H1 (cell line): Measurements from ENCODE around the gene TPSB2. TPM values are rescaled to one million over a fixed set of nuclear protein-coding genes. Genes with fewer than 3 reads are reported as not detected.

Experiments
- CTCF ChIA-PET: fragments of 300-600 bp; sonication (Branson Sonifier 250); formaldehyde crosslinking; loops from one replicate; lab custom pipeline; 2021; ENCODE audit not compliant: partially characterized antibody; lab: Charles Lee
- POLR2A ChIA-PET: fragments of 300-600 bp; sonication (Branson Sonifier 250); formaldehyde crosslinking; loops from one replicate; lab custom pipeline; 2021; ENCODE audit warnings: inconsistent platforms; ENCODE audit not compliant: partially characterized antibody; lab: Charles Lee
- DNase-seq, 2 experiments: peaks; one replicate each; pipeline versions ENCODE4 v3.0.0 to v3.0.0-alpha.2; 2010 to 2022; ENCODE audit warnings: low spot score in 2 of 2, low read depth in 1 of 2, mixed read lengths in 1 of 2
- FAIRE-seq: peaks from 2 replicates; lab custom pipeline; 2011; peaks lifted over from hg19 to GRCh38; lab: Jason Lieb, UNC
- H2AFZ ChIP-seq: 2 replicates; pipeline ENCODE4 v1.8.1; 2012; ENCODE audit warnings: low read length, inconsistent platforms
- H2AK5ac ChIP-seq: 2 replicates; pipeline ENCODE4 v1.6.1; 2013; ENCODE audit warnings: low read depth, low read length
- H2BK120ac ChIP-seq: replicated peaks from 2 replicates; pipeline ENCODE3; 2013; ENCODE audit warnings: low read depth, low read length, inconsistent platforms
- H2BK12ac ChIP-seq: 2 replicates; pipeline ENCODE4 v1.6.1; 2013; ENCODE audit warnings: low read depth, low read length
- H2BK15ac ChIP-seq: 2 replicates; pipeline ENCODE4 v1.6.1; 2013; ENCODE audit warnings: low read length
- H2BK20ac ChIP-seq: 2 replicates; pipeline ENCODE4 v1.6.1; 2013; ENCODE audit warnings: low read length
- H2BK5ac ChIP-seq: 2 replicates; pipeline ENCODE4 v1.6.1; 2013; ENCODE audit warnings: low read depth, low read length
- H3K14ac ChIP-seq: 2 replicates; pipeline ENCODE4 v1.6.1; 2013; ENCODE audit warnings: inconsistent platforms; ENCODE audit not compliant: insufficient read length
- H3K18ac ChIP-seq: 2 replicates; pipeline ENCODE4 v1.6.1; 2013; ENCODE audit warnings: low read length; ENCODE audit errors: extremely low read depth
- H3K23ac ChIP-seq: 2 replicates; pipeline ENCODE4 v1.6.1; 2013; ENCODE audit warnings: inconsistent platforms; ENCODE audit not compliant: insufficient read length
- H3K23me2 ChIP-seq: 2 replicates; pipeline ENCODE4 v1.6.1; 2013; ENCODE audit warnings: low read depth, low read length
- H3K27ac ChIP-seq: 2 replicates; pipeline ENCODE4 v1.6.1; 2011; ENCODE audit warnings: low read depth, low read length, inconsistent platforms
- H3K27me3 ChIP-seq, 4 experiments: replicated peaks in 1 of 4; 1 replicate in 1 of 4; 2 replicates in 3 of 4; pipeline versions ENCODE4 v1.6.1 to v1.8.1; 2011 to 2013; ENCODE audit warnings: low read length in 3 of 4, mild to moderate bottlenecking in 3 of 4, inconsistent platforms in 2 of 4, mixed read lengths in 2 of 4, moderate library complexity in 1 of 4; ENCODE audit not compliant: control insufficient read depth in 3 of 4, insufficient read depth in 3 of 4; ENCODE audit errors: extremely low read depth in 1 of 4
- H3K36me3 ChIP-seq, 4 experiments: 2 replicates each; pipeline versions ENCODE4 v1.6.1 to v1.8.1; 2011 to 2013; ENCODE audit warnings: mild to moderate bottlenecking in 4 of 4, low read length in 3 of 4, moderate library complexity in 2 of 4, control low read depth in 1 of 4, inconsistent platforms in 1 of 4; ENCODE audit not compliant: insufficient read depth in 4 of 4, control insufficient read depth in 2 of 4
- H3K4ac ChIP-seq: replicated peaks from 2 replicates; pipeline ENCODE3; 2013; ENCODE audit warnings: low read length, low read depth, mixed read lengths, inconsistent platforms; ENCODE audit not compliant: insufficient read length
- H3K4me1 ChIP-seq, 4 experiments: replicated peaks in 1 of 4; 1 replicate in 1 of 4; 2 replicates in 3 of 4; pipeline versions ENCODE4 v1.6.1 to v1.8.1; 2011 to 2013; ENCODE audit warnings: low read length in 3 of 4, inconsistent platforms in 2 of 4, mixed read lengths in 1 of 4; ENCODE audit not compliant: insufficient read depth in 4 of 4, control insufficient read depth in 3 of 4
- H3K4me2 ChIP-seq, 2 experiments: 2 replicates each; pipeline versions ENCODE4 v1.6.1 to v1.8.1; 2011 to 2013; ENCODE audit warnings: low read depth in 2 of 2, low read length in 2 of 2, control low read depth in 1 of 2, inconsistent platforms in 1 of 2, mild to moderate bottlenecking in 1 of 2; ENCODE audit not compliant: insufficient read depth in 1 of 2
- H3K4me3 ChIP-seq, 4 experiments: fragments of 200-600, 300-600 bp in 1 of 4; sonication (generic), shearing (Covaris generic), sonication (Bioruptor Twin) in 1 of 4; 2 replicates each; pipeline versions ENCODE4 v1.5.1 to v1.8.1; 2011 to 2016; ENCODE audit warnings: low read length in 4 of 4, low read depth in 3 of 4, control low read depth in 2 of 4, inconsistent platforms in 2 of 4, mild to moderate bottlenecking in 2 of 4, mixed read lengths in 1 of 4, moderate library complexity in 1 of 4; ENCODE audit not compliant: insufficient read depth in 2 of 4; ENCODE audit errors: extremely low read depth in 1 of 4
- H3K56ac ChIP-seq: replicated peaks from 2 replicates; pipeline ENCODE3; 2013; ENCODE audit warnings: low read depth, mild to moderate bottlenecking, mixed read lengths, low read length, inconsistent platforms; ENCODE audit not compliant: insufficient read length
- H3K79me1 ChIP-seq: 2 replicates; pipeline ENCODE4 v1.6.1; 2013; ENCODE audit warnings: low read depth, low read length, control low read depth
- H3K79me2 ChIP-seq, 2 experiments: 2 replicates each; pipeline versions ENCODE4 v1.6.1 to v1.8.1; 2012 to 2013; ENCODE audit warnings: low read length in 2 of 2, mild to moderate bottlenecking in 2 of 2, inconsistent platforms in 1 of 2; ENCODE audit not compliant: insufficient read depth in 2 of 2, control insufficient read depth in 1 of 2
- H3K9ac ChIP-seq, 4 experiments: replicated peaks in 1 of 4; 1 replicate in 1 of 4; 2 replicates in 3 of 4; pipeline versions ENCODE4 v1.6.1 to v1.8.1; 2011 to 2013; ENCODE audit warnings: low read depth in 3 of 4, low read length in 3 of 4, control low read depth in 2 of 4, mild to moderate bottlenecking in 2 of 4, moderate library complexity in 2 of 4, inconsistent platforms in 1 of 4; ENCODE audit errors: extremely low read depth in 1 of 4
- H3K9me3 ChIP-seq, 2 experiments: 2 replicates each; pipeline versions ENCODE4 v1.6.1 to v1.8.1; 2012 to 2013; ENCODE audit warnings: mild to moderate bottlenecking in 2 of 2, moderate library complexity in 2 of 2, control low read depth in 1 of 2, inconsistent platforms in 1 of 2, low read depth in 1 of 2, low read length in 1 of 2, mixed read lengths in 1 of 2; ENCODE audit not compliant: insufficient read depth in 2 of 2
- H4K20me1 ChIP-seq, 2 experiments: replicated peaks in 1 of 2; 2 replicates each; pipeline versions ENCODE3 to v1.8.1; 2011 to 2013; ENCODE audit warnings: inconsistent platforms in 2 of 2, low read length in 2 of 2, mild to moderate bottlenecking in 1 of 2; ENCODE audit not compliant: insufficient read depth in 2 of 2, control insufficient read depth in 1 of 2
- H4K5ac ChIP-seq: 2 replicates; pipeline ENCODE4 v1.6.1; 2013; ENCODE audit warnings: low read length, low read depth, mixed read lengths, inconsistent platforms; ENCODE audit not compliant: insufficient read length
- H4K8ac ChIP-seq: 2 replicates; pipeline ENCODE4 v1.8.0; 2013; ENCODE audit warnings: mild to moderate bottlenecking, moderate library complexity, low read length, inconsistent platforms; ENCODE audit not compliant: insufficient read depth; ENCODE audit errors: extremely low read depth
- H4K91ac ChIP-seq: replicated peaks from 2 replicates; pipeline ENCODE3; 2013; ENCODE audit warnings: low read length, mixed read lengths, inconsistent platforms; ENCODE audit not compliant: insufficient read length
- KDM1A ChIP-seq: fragments of 200-600, 300-600 bp; sonication (generic); IDR thresholded peaks from 2 replicates; pipeline ENCODE4 v1.7.1; 2016; ENCODE audit warnings: mild to moderate bottlenecking, low read length, borderline replicate concordance
- NANOG ChIP-seq: IDR thresholded peaks from 2 replicates; pipeline ENCODE4 v1.6.1; 2011; ENCODE audit warnings: low read length, low read depth, mild to moderate bottlenecking, inconsistent platforms; ENCODE audit not compliant: insufficient read depth, poor library complexity, severe bottlenecking
- RAD21 ChIP-seq, 2 experiments: IDR thresholded peaks in 1 of 2; conservative IDR thresholded peaks in 1 of 2; 2 replicates each; pipeline ENCODE4 v1.6.1; 2011; ENCODE audit warnings: low read depth in 2 of 2, low read length in 2 of 2, improper control_type of control experiment in 1 of 2, inconsistent platforms in 1 of 2, mild to moderate bottlenecking in 1 of 2, moderate library complexity in 1 of 2
- SIRT6 ChIP-seq: IDR thresholded peaks from one replicate; pipeline ENCODE4 v1.7.1; 2012; ENCODE audit warnings: low read length, inconsistent platforms
- TAF1 ChIP-seq: IDR thresholded peaks from 2 replicates; pipeline ENCODE4 v1.6.1; 2011; ENCODE audit warnings: mild to moderate bottlenecking, low read depth, low read length
- WGBS, 2 experiments: shearing (Covaris generic) in 1 of 2; methylation state at CpG; one replicate each; pipeline versions ENCODE4 v1.1.6 to v1.1.7; 2013 to 2015; ENCODE audit warnings: low lambda C conversion rate in 2 of 2, mixed read lengths in 2 of 2, inconsistent platforms in 1 of 2, low coverage in 1 of 2, missing lambda C conversion rate in 1 of 2; ENCODE audit not compliant: insufficient replicate concordance in 2 of 2, insufficient coverage in 1 of 2, insufficient read length in 1 of 2; ENCODE audit errors: extremely low coverage in 1 of 2, missing lambda C conversion rate in 1 of 2; 5-methylcytosine and 5-hydroxymethylcytosine counted together
- polyA plus RNA-seq, 7 experiments: library from polyadenylated mRNA; depleted of rRNA in 3 of 7; stranded (reverse) in 5 of 7; unstranded in 2 of 7; fragments of >200 nt in 5 of 7; fragments of 200-250 nt in 2 of 7; gene quantifications; 1 replicate in 5 of 7; 2 replicates in 1 of 7; 4 replicates in 1 of 7; pipeline versions ENCODE4 v1.2.1 to v1.2.3, GENCODE V29; 2011 to 2013; ENCODE audit warnings: missing spikeins in 2 of 7, mixed read lengths in 2 of 7
- total RNA-seq: library from RNA; stranded (reverse); fragmentation: NEBNext Ultra II Directional; extraction: Animal tissue kit (Norgen Biotek cat#: 25700); gene quantifications from 2 replicates; pipeline ENCODE4 v1.2.1, GENCODE V29; 2021

Gene TPSB2
- total and polyA plus RNA-seq, 2 of the 8 experiments (the other 6 are each of a cell fraction or from before 2014, with no cell fraction given), result 0.08 TPM; not detected in 1

GRCh38 chr16:1256874-1257322 is 26.9 kb upstream of the TPSB2 start:
- no peak overlapping the region for H3K27ac ChIP-seq

More at GRCh38 chr16:1256874-1257322, 26.9 kb upstream of the TPSB2 start:
- no peaks in the 10 kb centered on the region for H3K23me2 ChIP-seq
- no peak overlapping the region for H3K14ac ChIP-seq
- ChIA-PET POLR2A (no interaction called here), CTCF (interaction anchor here (0.6 to 1.5 kb wide), 2 partner anchors 30 to 61 kb away, joined by 3 read pairs; no protein-coding TSS in a partner anchor)
- H3K36me3 ChIP-seq, result no peaks in the 10 kb centered on the region
- no peak overlapping the region for H3K23ac ChIP-seq
- H3K18ac ChIP-seq, result no peak overlapping the region
- H3K79me2 ChIP-seq, result no peaks in the 10 kb centered on the region
- no peak overlapping the region for H3K4ac ChIP-seq
- H3K56ac ChIP-seq, result no peak overlapping the region
- no peaks in the 10 kb centered on the region for H3K9me3 ChIP-seq
- H3K4me1 ChIP-seq, result peaks cover 0 to 11% (median 8%) of the 10 kb centered on the region in 4 experiments; a peak in 6 of 7 replicates
- no peak overlapping the region for H3K9ac ChIP-seq
- TF ChIP-seq RAD21 (IDR thresholded peaks at IDR 0.05 in 1 of 2, conservative IDR thresholded peaks at IDR 0.05 in 1 of 2; ENCODE audit: low read depth in 2 of 2, low read length in 2 of 2) (no peak), KDM1A (no peak), TAF1 (no peak), NANOG (no peak), SIRT6 (no peak)
- H2BK20ac ChIP-seq, result no peak overlapping the region
- no peak overlapping the region for H2BK15ac ChIP-seq
- H3K27me3 ChIP-seq, result peaks cover 0 to 27% (median 12%) of the 10 kb centered on the region in 4 experiments; a peak in 5 of 7 replicates
- no peak overlapping the region for H3K4me3 ChIP-seq
- no peak overlapping the region for H2AK5ac ChIP-seq
- H4K8ac ChIP-seq, result no peak overlapping the region; the same call in 1 of the 2 replicates
- DNase-seq, result no peak
- no peak overlapping the region for H3K4me2 ChIP-seq
- no peak overlapping the region for H2BK120ac ChIP-seq
- FAIRE-seq, result no peak
- H4K91ac ChIP-seq, result no peak overlapping the region
- no peaks in the 10 kb centered on the region for H3K79me1 ChIP-seq
- WGBS, 2 experiments, result 80% methylated on average over 20 of the region's 22 CpGs; no CpG with 5 or more reads in 1 of the 2 experiments
- no peaks in the 10 kb centered on the region for H4K20me1 ChIP-seq
- H2BK5ac ChIP-seq, result no peak overlapping the region
- no peak overlapping the region for H4K5ac ChIP-seq
- no peak overlapping the region for H2BK12ac ChIP-seq
- H2AFZ ChIP-seq, result no peak overlapping the region
